Neuron (in vitro differentiated cells): ENCODE results near the gene KRTAP10-12.

Experiments
- H2AFZ ChIP-seq: one replicate; pipeline ENCODE4 v1.6.1; 2013; ENCODE audit warnings: low read depth, mild to moderate bottlenecking, inconsistent platforms, low read length, moderate library complexity
- H3K27me3 ChIP-seq: one replicate; pipeline ENCODE4 v1.6.1; 2013; ENCODE audit warnings: low read length; ENCODE audit not compliant: insufficient read depth
- H3K36me3 ChIP-seq: one replicate; pipeline ENCODE4 v1.6.1; 2013; ENCODE audit warnings: low read length; ENCODE audit not compliant: insufficient read depth
- H3K4me1 ChIP-seq: one replicate; pipeline ENCODE4 v1.6.1; 2013; ENCODE audit warnings: low read length; ENCODE audit not compliant: insufficient read depth
- H3K4me3 ChIP-seq: 2 replicates; pipeline ENCODE4 v1.5.1; 2013; ENCODE audit warnings: mild to moderate bottlenecking, low read length, moderate library complexity
- H3K9me3 ChIP-seq: one replicate; pipeline ENCODE4 v1.6.1; 2013; ENCODE audit warnings: low read length

KRTAP10-12 gene

DNA sequence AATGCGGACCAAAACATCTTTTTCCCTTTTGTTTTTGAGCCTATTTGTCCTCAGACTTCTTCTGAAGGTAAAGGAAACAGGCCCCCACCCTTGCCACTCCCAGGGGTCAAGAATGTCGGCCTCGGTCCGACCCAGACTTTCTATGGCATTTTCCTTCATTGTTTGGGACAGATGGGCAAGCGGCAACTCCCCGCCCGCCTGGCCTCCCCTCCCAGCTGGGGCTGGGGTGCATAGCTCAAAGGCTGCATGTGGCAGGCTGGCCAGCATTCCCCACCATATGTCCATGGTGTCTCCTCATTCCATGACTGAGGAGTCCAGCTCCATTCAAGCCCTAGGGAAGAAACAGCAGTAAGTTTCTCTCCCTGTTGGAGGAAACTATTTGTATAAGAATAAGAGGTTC lies 43.8 kb downstream of the KRTAP10-12 start:
- peaks cover 18% of the 10 kb centered on the region for H3K27me3 ChIP-seq
- H3K4me1 ChIP-seq, result peaks cover 6% of the 10 kb centered on the region
- no peaks in the 10 kb centered on the region for H3K36me3 ChIP-seq
- no peak overlapping the region for H2AFZ ChIP-seq
- no peak overlapping the region for H3K4me3 ChIP-seq
- H3K9me3 ChIP-seq, result no peaks in the 10 kb centered on the region

DNA sequence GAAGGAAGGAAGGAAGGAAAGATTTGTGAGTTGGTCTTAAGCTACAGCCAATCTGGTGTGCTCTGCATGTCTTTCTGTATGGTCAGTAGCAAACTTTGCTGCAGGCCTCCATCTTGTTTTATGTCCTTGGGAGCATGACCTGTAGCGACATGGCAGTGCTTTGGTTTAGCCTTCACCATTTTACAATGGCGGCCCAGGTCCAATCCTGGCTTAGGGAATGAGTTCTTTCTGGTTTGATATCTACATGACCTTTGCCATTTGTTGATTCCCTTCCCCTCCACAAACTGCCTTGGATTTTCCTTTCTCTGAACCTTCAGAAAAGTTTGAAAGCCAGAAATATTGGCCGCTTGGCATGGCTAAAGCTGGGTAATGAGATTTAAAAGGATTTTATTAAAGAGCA lies 44.9 kb downstream of the KRTAP10-12 start:
- H3K9me3 ChIP-seq, result no peaks in the 10 kb centered on the region
- no peaks in the 10 kb centered on the region for H3K36me3 ChIP-seq
- peaks cover 6% of the 10 kb centered on the region for H3K4me1 ChIP-seq
- H3K4me3 ChIP-seq, result no peak overlapping the region
- H3K27me3 ChIP-seq, result peaks cover 13% of the 10 kb centered on the region
- no peak overlapping the region for H2AFZ ChIP-seq

DNA sequence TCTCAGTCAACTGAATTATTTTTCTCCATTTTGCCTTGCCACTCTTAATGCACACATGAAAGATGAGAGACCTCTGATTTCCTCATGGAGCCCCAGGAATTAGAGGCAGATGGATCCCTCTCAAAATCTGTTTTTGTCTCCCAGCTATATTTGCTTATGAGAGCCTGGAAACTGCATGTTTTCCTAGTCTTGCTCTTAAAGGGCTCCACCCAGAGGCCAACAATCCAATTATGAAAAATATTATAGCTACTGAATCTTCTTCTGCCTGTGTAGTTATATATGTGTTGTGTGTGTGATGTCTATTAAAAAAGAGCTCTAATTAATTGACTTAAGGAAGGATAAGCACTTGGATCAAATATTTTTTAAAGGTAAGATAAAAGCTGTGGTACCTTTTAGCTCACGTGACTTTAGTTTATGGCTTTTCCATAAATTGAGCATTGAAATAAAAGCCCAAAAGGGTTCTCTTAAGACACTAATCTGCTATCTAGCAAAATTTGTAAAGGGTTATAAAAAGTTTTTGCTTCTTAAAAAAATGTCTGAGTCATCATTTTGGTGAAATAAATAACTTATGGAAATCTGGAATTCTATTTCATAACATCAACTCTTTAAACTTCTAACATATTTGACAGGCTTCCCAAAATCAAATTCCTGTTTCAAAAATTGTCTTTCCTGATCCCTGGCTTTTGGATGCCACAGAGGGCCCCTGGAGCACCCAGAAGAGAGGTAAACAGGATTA lies 45.6 kb downstream of the KRTAP10-12 start:
- H3K9me3 ChIP-seq, result no peaks in the 10 kb centered on the region
- H3K4me1 ChIP-seq, result peaks cover 6% of the 10 kb centered on the region
- no peaks in the 10 kb centered on the region for H3K36me3 ChIP-seq
- H3K4me3 ChIP-seq, result no peak overlapping the region
- peaks cover 12% of the 10 kb centered on the region for H3K27me3 ChIP-seq
- no peak overlapping the region for H2AFZ ChIP-seq
